Measurements from ENCODE around the gene FHDC1. TPM values are rescaled to one million over a fixed set of nuclear protein-coding genes. Genes with fewer than 3 reads are reported as not detected.
A peak's percentile ranks its signal among the peaks of the same experiment; 100 is the strongest.
"Not testable (repeated sequence)": the region's sequence is repeated elsewhere in the genome, so short reads cannot be mapped to it uniquely, and the experiment has no call there.

Gene FHDC1
- total RNA-seq, result 25.7 TPM
- long read RNA-seq, partial matches to known transcripts, result 17 of 19 reads
- long read RNA-seq, other reads (novel, unspliced or antisense), result 2 of 19 reads

- TF ChIP-seq CTCF (IDR thresholded peaks at IDR 0.05), result no peak
- intact Hi-C loops (cut with DNase I), result no loop called here
- no peaks in the 10 kb centered on the region for H3K9me3 ChIP-seq
- H3K36me3 ChIP-seq, result no peaks in the 10 kb centered on the region
- DNase-seq (peak; percentile 94), ATAC-seq (peak; percentile 94)
- peaks cover 8% of the 10 kb centered on the region for H3K4me1 ChIP-seq
- H3K4me3 ChIP-seq, result peak within 1 kb of the TSS; percentile 68
- H3K27me3 ChIP-seq, result peaks cover 3% of the 10 kb centered on the region
- peak within 1 kb of the TSS; percentile 84 for H3K27ac ChIP-seq
These were observed at the start of gene FHDC1 for GRCh38 chr4:152935631-152936445. FHDC1 (plus strand) TSS chr4:152936323; CDS start chr4:152943058, 6,735 bp downstream.

- intact Hi-C loops (cut with DNase I), result no loop called here
- no peak for DNase-seq
- H3K36me3 ChIP-seq, result peaks cover 42% of the 10 kb centered on the region
These were observed 48.1 kb upstream of the FHDC1 start for GRCh38 chr4:152887981-152888380.

GRCh38 chr4:152892974-152893373, 43.1 kb upstream of the FHDC1 start:
- intact Hi-C loops (cut with DNase I), result no loop called here
- H3K4me1 ChIP-seq, result no peaks in the 10 kb centered on the region
- peaks cover 21% of the 10 kb centered on the region for H3K36me3 ChIP-seq
- H3K9me3 ChIP-seq, result no peaks in the 10 kb centered on the region
- H3K27ac ChIP-seq, result no peak overlapping the region
- no peak overlapping the region for H3K4me3 ChIP-seq
- no peak for TF ChIP-seq CTCF (IDR thresholded peaks at IDR 0.05)
- DNase-seq (no peak), ATAC-seq (no peak)
- no peaks in the 10 kb centered on the region for H3K27me3 ChIP-seq

More at GRCh38 chr4:152887981-152888380, 48.1 kb upstream of the FHDC1 start:
- Histone ChIP-seq H3K9me3 (no peaks in the 10 kb centered on the region), H3K27me3 (no peaks in the 10 kb centered on the region), H3K4me3 (no peak overlapping the region), H3K27ac (no peak overlapping the region), H3K4me1 (no peaks in the 10 kb centered on the region)
- TF ChIP-seq CTCF (IDR thresholded peaks at IDR 0.05), result no peak
- no peak for ATAC-seq

GRCh38 chr4:152894673-152895072, 41.5 kb upstream of the FHDC1 start:
- Histone ChIP-seq H3K9me3 (no peaks in the 10 kb centered on the region), H3K4me1 (no peaks in the 10 kb centered on the region), H3K36me3 (peaks cover 13% of the 10 kb centered on the region), H3K4me3 (no peak overlapping the region), H3K27me3 (no peaks in the 10 kb centered on the region), H3K27ac (no peak overlapping the region)
- intact Hi-C loops (cut with DNase I), result no loop called here
- no peak for TF ChIP-seq CTCF (IDR thresholded peaks at IDR 0.05)
- ATAC-seq (peak; percentile 14), DNase-seq (no peak)

- peaks cover 5% of the 10 kb centered on the region for H3K36me3 ChIP-seq
- H3K9me3 ChIP-seq, result no peaks in the 10 kb centered on the region
- no peaks in the 10 kb centered on the region for H3K27me3 ChIP-seq
- ATAC-seq (no peak), DNase-seq (no peak)
- no peak overlapping the region for H3K4me3 ChIP-seq
- H3K27ac ChIP-seq, result no peak overlapping the region
- no peaks in the 10 kb centered on the region for H3K4me1 ChIP-seq
- intact Hi-C loops (cut with DNase I), result no loop called here
- TF ChIP-seq CTCF (IDR thresholded peaks at IDR 0.05), result no peak
These were observed 39.3 kb upstream of the FHDC1 start for GRCh38 chr4:152896811-152897210.

GRCh38 chr4:152898133-152898532, 38.0 kb upstream of the FHDC1 start:
- H3K27ac ChIP-seq; DNase-seq; H3K27me3 ChIP-seq; H3K36me3 ChIP-seq; ATAC-seq; H3K4me1 ChIP-seq; H3K9me3 ChIP-seq; intact Hi-C loops (cut with DNase I); H3K4me3 ChIP-seq: not testable (repeated sequence)
